Muscle layer of duodenum (tissue), 2 donors: ENCODE measurements around the gene MAGI1.

Experiments used
- H3K27ac ChIP-seq: one replicate; pipeline ENCODE4 v1.7.0; 2013; ENCODE audit warnings: mild to moderate bottlenecking, low read length
- H3K27me3 ChIP-seq: one replicate; pipeline ENCODE4 v1.7.0; 2013; ENCODE audit warnings: low read depth, mild to moderate bottlenecking, control low read depth, low read length
- H3K36me3 ChIP-seq, 2 donors: one replicate each; pipeline ENCODE4 v1.7.0; 2013; ENCODE audit warnings: low read length in 2 of 2, control low read depth in 1 of 2, mild to moderate bottlenecking in 1 of 2; ENCODE audit not compliant: insufficient read depth in 2 of 2, control insufficient read depth in 1 of 2
- H3K4me1 ChIP-seq, 2 donors: one replicate each; pipeline ENCODE4 v1.7.0; 2013; ENCODE audit warnings: low read length in 2 of 2, mild to moderate bottlenecking in 2 of 2, control low read depth in 1 of 2, moderate library complexity in 1 of 2; ENCODE audit not compliant: insufficient read depth in 2 of 2, control insufficient read depth in 1 of 2
- H3K4me3 ChIP-seq, 2 donors: one replicate each; pipeline ENCODE4 v1.7.0; 2013; ENCODE audit warnings: low read length in 2 of 2, low read depth in 1 of 2, mild to moderate bottlenecking in 1 of 2
- H3K9me3 ChIP-seq, 2 donors: one replicate each; pipeline ENCODE4 v1.7.0; 2013; ENCODE audit warnings: low read length in 2 of 2, control low read depth in 1 of 2, mild to moderate bottlenecking in 1 of 2; ENCODE audit not compliant: control insufficient read depth in 1 of 2
- donor health status: healthy.

MAGI1 gene

GRCh38 chr3:65497236-65497635 is 541.5 kb downstream of the MAGI1 start:
- Histone ChIP-seq H3K27ac (no peak overlapping the region), H3K27me3 (no peaks in the 10 kb centered on the region), H3K9me3 (no peaks in the 10 kb centered on the region), H3K4me3 (no peak overlapping the region), H3K4me1 (peaks cover 0 to 19% of the 10 kb centered on the region in 2 donors), H3K36me3 (no peaks in the 10 kb centered on the region)

GRCh38 chr3:65493938-65494337 is 544.8 kb downstream of the MAGI1 start:
- Histone ChIP-seq H3K36me3 (no peaks in the 10 kb centered on the region), H3K4me1 (peaks cover 0 to 15% of the 10 kb centered on the region in 2 donors), H3K4me3 (no peak overlapping the region), H3K9me3 (no peaks in the 10 kb centered on the region), H3K27ac (no peak overlapping the region), H3K27me3 (no peaks in the 10 kb centered on the region)

DNA sequence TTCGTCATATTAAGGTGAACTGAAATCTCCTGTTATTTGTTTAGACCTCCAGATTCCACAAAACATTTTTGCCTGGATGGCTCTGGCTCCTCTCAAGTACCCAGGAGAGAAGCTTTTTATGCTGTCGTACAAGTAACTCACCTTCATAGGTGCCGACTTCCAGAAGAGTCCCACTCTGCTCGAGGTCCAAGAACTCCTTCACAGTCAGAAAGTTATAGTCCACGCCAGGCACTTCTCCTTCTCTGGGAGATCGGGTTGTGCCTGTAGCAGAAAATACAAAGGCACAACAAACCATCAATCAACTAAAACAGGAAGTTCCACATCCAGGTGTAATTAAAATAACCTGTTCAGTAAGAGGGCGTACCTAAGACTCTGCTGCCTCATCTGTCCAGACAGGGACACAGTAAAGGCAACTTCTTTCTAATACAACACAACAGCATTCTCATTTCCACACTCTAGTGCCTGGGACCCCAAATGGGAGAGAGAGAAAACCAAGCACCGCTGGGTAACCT is 545.3 kb downstream of the MAGI1 start:
- Histone ChIP-seq H3K4me3 (no peak overlapping the region), H3K27ac (no peak overlapping the region), H3K4me1 (peaks cover 0 to 15% of the 10 kb centered on the region in 2 donors), H3K9me3 (no peaks in the 10 kb centered on the region), H3K27me3 (no peaks in the 10 kb centered on the region), H3K36me3 (no peaks in the 10 kb centered on the region)

GRCh38 chr3:65492249-65492648 is 546.5 kb downstream of the MAGI1 start:
- H3K27ac ChIP-seq, result no peak overlapping the region
- no peaks in the 10 kb centered on the region for H3K27me3 ChIP-seq
- no peaks in the 10 kb centered on the region for H3K9me3 ChIP-seq
- no peaks in the 10 kb centered on the region for H3K36me3 ChIP-seq
- H3K4me1 ChIP-seq, result peaks cover 0 to 11% of the 10 kb centered on the region in 2 donors
- no peak overlapping the region for H3K4me3 ChIP-seq

DNA sequence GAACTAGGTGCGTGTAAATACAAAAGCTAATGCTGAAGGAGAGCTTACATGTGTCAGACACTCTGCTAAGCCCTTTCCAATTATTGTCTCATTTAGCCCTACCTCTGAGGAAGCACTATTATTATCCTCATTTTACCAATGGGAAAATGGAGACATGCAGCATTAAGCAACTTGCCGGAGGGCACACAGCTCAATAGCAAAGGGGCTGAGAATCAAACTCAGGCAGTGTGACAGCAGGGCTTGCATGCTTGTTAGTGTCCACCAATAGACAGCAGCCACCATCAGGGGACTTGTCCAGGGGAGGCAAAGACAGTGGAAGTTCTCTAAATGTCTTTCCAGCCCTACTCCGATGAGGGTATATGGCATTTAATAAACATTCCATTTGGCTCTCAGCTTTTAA is 548.6 kb downstream of the MAGI1 start:
- Histone ChIP-seq H3K36me3 (no peaks in the 10 kb centered on the region), H3K4me1 (peaks cover 10 to 23% of the 10 kb centered on the region in 2 donors), H3K27me3 (no peaks in the 10 kb centered on the region), H3K27ac (no peak overlapping the region), H3K4me3 (no peak overlapping the region), H3K9me3 (no peaks in the 10 kb centered on the region)

- no peak overlapping the region for H3K4me3 ChIP-seq
- peaks cover 12 to 31% of the 10 kb centered on the region in 2 donors for H3K4me1 ChIP-seq
- no peaks in the 10 kb centered on the region for H3K9me3 ChIP-seq
- H3K36me3 ChIP-seq, result no peaks in the 10 kb centered on the region
- H3K27me3 ChIP-seq, result no peaks in the 10 kb centered on the region
- H3K27ac ChIP-seq, result no peak overlapping the region
Measured at GRCh38 chr3:65489253-65489652, 549.5 kb downstream of the MAGI1 start.

DNA sequence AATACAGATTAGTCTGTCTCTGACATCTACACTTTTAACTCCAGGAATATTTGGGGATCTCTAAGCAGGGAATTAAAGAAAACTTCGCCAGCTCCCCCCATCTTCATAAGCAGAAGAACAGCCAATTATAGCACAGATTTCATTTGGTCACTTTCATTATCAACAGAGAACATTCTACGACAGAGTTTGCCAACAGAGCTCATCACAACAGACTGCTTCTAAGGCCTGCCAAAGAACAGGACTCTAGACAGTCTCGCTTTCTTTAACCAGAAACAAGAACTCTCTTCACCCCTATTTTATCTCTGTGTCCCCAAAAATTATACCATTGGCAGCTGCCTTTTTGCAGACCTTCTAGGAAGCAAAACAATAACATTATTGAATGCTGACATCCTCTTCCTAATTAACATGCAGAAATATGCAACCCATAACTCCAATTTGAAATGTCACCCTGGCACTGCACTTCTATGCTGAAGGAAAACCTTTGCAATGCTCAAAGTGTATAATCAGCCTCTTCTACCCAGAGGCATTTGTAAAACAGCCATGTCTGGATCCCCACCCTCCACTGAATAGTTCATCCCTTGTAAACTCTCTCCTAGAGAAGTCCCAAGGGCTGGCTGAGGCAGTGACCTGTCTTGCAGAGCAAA is 552.8 kb downstream of the MAGI1 start:
- Histone ChIP-seq H3K27me3 (no peaks in the 10 kb centered on the region), H3K4me3 (no peak overlapping the region), H3K9me3 (no peaks in the 10 kb centered on the region), H3K4me1 (peaks cover 12 to 39% of the 10 kb centered on the region in 2 donors), H3K27ac (no peak overlapping the region), H3K36me3 (no peaks in the 10 kb centered on the region)

DNA sequence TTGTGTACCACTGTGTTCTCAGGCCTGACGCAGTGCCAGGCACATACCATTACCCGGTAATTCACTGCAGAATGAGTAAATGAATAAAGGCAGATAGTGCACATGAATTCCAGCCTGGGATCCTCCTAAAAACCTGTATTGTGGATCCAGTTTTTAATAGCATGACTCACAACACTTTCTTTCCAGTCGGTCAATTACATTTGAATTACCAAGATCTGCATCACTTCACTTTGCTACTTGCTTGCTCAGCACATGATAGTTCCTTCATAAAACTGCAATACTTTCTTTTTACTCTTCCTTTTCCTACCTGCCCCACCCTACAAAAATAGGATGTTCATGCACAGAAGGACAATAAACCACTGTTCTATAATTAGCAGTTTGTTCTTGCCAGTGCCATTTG is 553.8 kb downstream of the MAGI1 start:
- no peaks in the 10 kb centered on the region for H3K36me3 ChIP-seq
- no peak overlapping the region for H3K27ac ChIP-seq
- H3K4me3 ChIP-seq, result no peak overlapping the region
- no peaks in the 10 kb centered on the region for H3K27me3 ChIP-seq
- peaks cover 12 to 39% of the 10 kb centered on the region in 2 donors for H3K4me1 ChIP-seq
- no peaks in the 10 kb centered on the region for H3K9me3 ChIP-seq

DNA sequence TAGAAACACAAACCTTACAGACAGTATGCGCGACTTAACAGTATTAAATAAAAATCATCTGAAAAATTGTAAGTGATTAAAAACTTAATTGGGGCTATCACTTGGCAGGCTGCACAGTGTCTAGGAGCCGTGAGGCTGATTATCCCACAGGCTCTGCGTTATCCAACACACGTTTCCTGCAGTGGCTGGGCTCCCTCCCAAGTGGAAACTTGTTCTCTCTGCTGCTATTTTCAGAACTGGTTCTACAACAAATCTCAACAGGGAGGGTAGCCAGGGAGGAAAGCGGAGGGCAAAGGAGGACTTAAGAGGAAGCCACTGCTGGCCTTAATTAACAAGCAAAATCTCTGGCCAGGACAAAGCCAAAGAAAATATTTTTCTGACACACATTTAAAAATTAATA is 555.2 kb downstream of the MAGI1 start:
- Histone ChIP-seq H3K4me3 (no peak overlapping the region), H3K27ac (no peak overlapping the region), H3K9me3 (no peaks in the 10 kb centered on the region), H3K36me3 (no peaks in the 10 kb centered on the region), H3K4me1 (peaks cover 12 to 39% of the 10 kb centered on the region in 2 donors), H3K27me3 (no peaks in the 10 kb centered on the region)

DNA sequence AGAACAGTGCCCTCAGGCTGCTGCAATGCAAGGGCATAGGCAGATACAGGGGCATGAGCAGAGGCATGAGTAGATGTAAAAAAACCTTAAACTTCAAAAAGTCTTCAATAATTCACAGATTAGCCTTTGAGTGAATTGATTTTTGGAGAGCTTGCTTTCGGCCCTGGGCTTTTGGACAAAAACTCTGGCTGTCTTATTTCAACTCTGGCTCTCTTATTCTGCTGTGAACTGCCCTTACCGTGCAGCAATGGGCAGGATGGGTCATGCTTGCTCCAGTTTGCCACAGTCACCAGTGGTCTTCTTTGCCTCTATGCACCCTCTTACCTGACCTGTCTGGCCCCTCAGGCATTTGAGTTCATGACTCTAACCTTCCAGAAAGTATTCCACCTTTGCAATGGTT is 555.7 kb downstream of the MAGI1 start:
- Histone ChIP-seq H3K27me3 (no peaks in the 10 kb centered on the region), H3K9me3 (no peaks in the 10 kb centered on the region), H3K4me3 (no peak overlapping the region), H3K27ac (no peak overlapping the region), H3K4me1 (peaks cover 12 to 39% of the 10 kb centered on the region in 2 donors), H3K36me3 (no peaks in the 10 kb centered on the region)

DNA sequence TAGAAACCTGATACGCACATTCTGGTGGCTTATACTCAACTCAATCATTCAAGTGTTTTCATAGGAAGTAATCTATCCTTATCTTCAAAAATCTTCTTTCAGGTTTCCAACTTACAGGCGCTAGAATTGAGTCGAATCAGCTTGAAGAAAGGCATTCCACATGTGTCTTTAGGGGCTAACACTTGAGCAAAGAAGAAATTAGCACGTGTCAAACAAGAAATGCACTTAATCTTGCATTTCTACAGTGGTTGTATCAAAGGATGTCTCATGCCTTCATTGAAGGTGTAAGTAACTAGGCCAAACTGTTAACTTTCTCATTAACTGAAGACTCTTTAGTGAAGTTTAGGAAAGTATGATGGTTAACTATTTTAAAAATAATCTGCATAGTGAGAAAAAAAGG is 557.6 kb downstream of the MAGI1 start:
- Histone ChIP-seq H3K4me3 (no peak overlapping the region), H3K9me3 (no peaks in the 10 kb centered on the region), H3K27ac (no peak overlapping the region), H3K4me1 (peaks cover 9 to 34% of the 10 kb centered on the region in 2 donors), H3K27me3 (no peaks in the 10 kb centered on the region), H3K36me3 (no peaks in the 10 kb centered on the region)

GRCh38 chr3:65479990-65480389 is 558.7 kb downstream of the MAGI1 start:
- no peaks in the 10 kb centered on the region for H3K9me3 ChIP-seq
- no peak overlapping the region for H3K4me3 ChIP-seq
- no peak overlapping the region for H3K27ac ChIP-seq
- H3K27me3 ChIP-seq, result no peaks in the 10 kb centered on the region
- peaks cover under 1 to 23% of the 10 kb centered on the region in 2 donors for H3K4me1 ChIP-seq
- peaks cover 0 to 3% of the 10 kb centered on the region in 2 donors for H3K36me3 ChIP-seq
